SK-MEL-5 (cell line): ENCODE measurements around the gene STRAP. TPM values are rescaled to one million over a fixed set of nuclear protein-coding genes. Genes with fewer than 3 reads are reported as not detected.
A peak's percentile ranks its signal among the peaks of the same experiment; 100 is the strongest.
"Not testable (repeated sequence)": the region's sequence is repeated elsewhere in the genome, so short reads cannot be mapped to it uniquely, and the experiment has no call there.

ENCODE experiments used
- DNase-seq: peaks from one replicate; pipeline ENCODE4 v3.0.0-alpha.2; 2016; ENCODE audit warnings: low read depth, low spot score
- in situ Hi-C: cut with HindIII; loops from 2 replicates; pipeline ENCODE4 v1.10.0; 2016; ENCODE audit warnings: low sequenced_read_pairs, high pct_unique_total_duplicates, low pct_unique_long_range_greater_than_20kb
- total RNA-seq: library from RNA; depleted of rRNA; stranded (reverse); fragments of >200 nt; shearing (Covaris generic); gene quantifications from 2 replicates; pipeline ENCODE4 v1.2.3, GENCODE V29; 2014

The STRAP gene
- total RNA-seq, 1 experiment from 2014 or later, result 114 TPM

- DNase-seq, result no peak
Observed at GRCh38 chr12:15861404-15861803, 20.8 kb upstream of the STRAP start.

GRCh38 chr12:15862840-15863239, 19.3 kb upstream of the STRAP start:
- DNase-seq, result no peak
- in situ Hi-C loops, result no loop called here

More at GRCh38 chr12:15861404-15861803, 20.8 kb upstream of the STRAP start:
- in situ Hi-C loops, result no loop called here

GRCh38 chr12:15863372-15863771, 18.8 kb upstream of the STRAP start:
- in situ Hi-C loops, result no loop called here
- no peak for DNase-seq

GRCh38 chr12:15863984-15864383, 18.2 kb upstream of the STRAP start:
- DNase-seq, result no peak
- in situ Hi-C loops, result no loop called here

- no peak for DNase-seq
- in situ Hi-C loops, result no loop called here
Observed at GRCh38 chr12:15868186-15868585, 14.0 kb upstream of the STRAP start.

GRCh38 chr12:15873556-15873955, 8.6 kb upstream of the STRAP start:
- DNase-seq, result no peak
- in situ Hi-C loops, result no loop called here

- in situ Hi-C loops, DNase-seq: not testable (repeated sequence)
Observed at GRCh38 chr12:15874556-15875145, 7.5 kb upstream of the STRAP start.

- no peak for DNase-seq
- in situ Hi-C loops, result no loop called here
Observed at GRCh38 chr12:15875863-15876262, 6.3 kb upstream of the STRAP start.

- DNase-seq, result no peak
- in situ Hi-C loops, result no loop called here
Observed at GRCh38 chr12:15879413-15879812, 2.8 kb upstream of the STRAP start.

GRCh38 chr12:15880721-15881120, 1.5 kb upstream of the STRAP start:
- no peak for DNase-seq
- in situ Hi-C loops, result no loop called here

- DNase-seq, result no peak
- in situ Hi-C loops, result no loop called here
Observed at GRCh38 chr12:15883536-15883935, 1.3 kb downstream of the STRAP start.

GRCh38 chr12:15886372-15887042, 4.3 kb downstream of the STRAP start:
- DNase-seq, result peak; percentile 79
- in situ Hi-C loops, result no loop called here

- no peak for DNase-seq
- in situ Hi-C loops, result no loop called here
Observed at GRCh38 chr12:15887043-15887817, 5.0 kb downstream of the STRAP start.

GRCh38 chr12:15892645-15893259, 10.6 kb downstream of the STRAP start:
- DNase-seq, result no peak
- in situ Hi-C loops, result no loop called here

- DNase-seq, result no peak
- in situ Hi-C loops, result no loop called here
Observed at GRCh38 chr12:15893260-15893659, 11.1 kb downstream of the STRAP start.

- no peak for DNase-seq
- in situ Hi-C loops, result no loop called here
Observed at GRCh38 chr12:15896867-15897266, 14.7 kb downstream of the STRAP start.

GRCh38 chr12:15897433-15897832, 15.2 kb downstream of the STRAP start:
- no peak for DNase-seq
- in situ Hi-C loops, result no loop called here

- in situ Hi-C loops, result no loop called here
- DNase-seq, result peak; percentile 60
Observed at GRCh38 chr12:15899282-15899870, 17.2 kb downstream of the STRAP start.
